WERI-Rb-1 (cell line): Measurements from ENCODE around the gene FIG4.

ENCODE experiments used
- DNase-seq: peaks from one replicate; pipeline ENCODE4 v3.0.0-alpha.2; 2020
- H3K27ac ChIP-seq: fragments of 250-450 bp; sonication (Bioruptor Pico); 2 replicates; pipeline ENCODE4 v1.5.1; 2020; ENCODE audit warnings: mild to moderate bottlenecking, moderate library complexity
- H3K27me3 ChIP-seq: fragments of 250-450 bp; sonication (Bioruptor Pico); 2 replicates; pipeline ENCODE4 v1.5.1; 2021; ENCODE audit warnings: mild to moderate bottlenecking, low read depth, moderate library complexity; ENCODE audit not compliant: insufficient read depth, severe bottlenecking
- H3K36me3 ChIP-seq: fragments of 250-450 bp; sonication (Bioruptor Pico); 2 replicates; pipeline ENCODE4 v1.5.1; 2020; ENCODE audit warnings: mild to moderate bottlenecking, moderate library complexity
- H3K4me3 ChIP-seq: 2 replicates; pipeline ENCODE4 v1.5.1; 2011; ENCODE audit warnings: low read depth, mild to moderate bottlenecking, control low read depth, low read length
- H3K9me3 ChIP-seq: fragments of 250-450 bp; sonication (Bioruptor Pico); 2 replicates; pipeline ENCODE4 v1.5.1; 2021; ENCODE audit warnings: mild to moderate bottlenecking, moderate library complexity; ENCODE audit not compliant: severe bottlenecking
- TF ChIP-seq, protein P1 (sequence below): IDR thresholded peaks from 2 replicates; pipeline ENCODE4 v1.5.1; 2011; ENCODE audit warnings: low read depth, mild to moderate bottlenecking, control low read depth, inconsistent platforms, low read length

Gene FIG4

GRCh38 chr6:109736273-109737025 is 45.4 kb downstream of the FIG4 start:
- no peak overlapping the region for H3K4me3 ChIP-seq

GRCh38 chr6:109738255-109738654 is 47.2 kb downstream of the FIG4 start:
- TF ChIP-seq, protein P1, sequence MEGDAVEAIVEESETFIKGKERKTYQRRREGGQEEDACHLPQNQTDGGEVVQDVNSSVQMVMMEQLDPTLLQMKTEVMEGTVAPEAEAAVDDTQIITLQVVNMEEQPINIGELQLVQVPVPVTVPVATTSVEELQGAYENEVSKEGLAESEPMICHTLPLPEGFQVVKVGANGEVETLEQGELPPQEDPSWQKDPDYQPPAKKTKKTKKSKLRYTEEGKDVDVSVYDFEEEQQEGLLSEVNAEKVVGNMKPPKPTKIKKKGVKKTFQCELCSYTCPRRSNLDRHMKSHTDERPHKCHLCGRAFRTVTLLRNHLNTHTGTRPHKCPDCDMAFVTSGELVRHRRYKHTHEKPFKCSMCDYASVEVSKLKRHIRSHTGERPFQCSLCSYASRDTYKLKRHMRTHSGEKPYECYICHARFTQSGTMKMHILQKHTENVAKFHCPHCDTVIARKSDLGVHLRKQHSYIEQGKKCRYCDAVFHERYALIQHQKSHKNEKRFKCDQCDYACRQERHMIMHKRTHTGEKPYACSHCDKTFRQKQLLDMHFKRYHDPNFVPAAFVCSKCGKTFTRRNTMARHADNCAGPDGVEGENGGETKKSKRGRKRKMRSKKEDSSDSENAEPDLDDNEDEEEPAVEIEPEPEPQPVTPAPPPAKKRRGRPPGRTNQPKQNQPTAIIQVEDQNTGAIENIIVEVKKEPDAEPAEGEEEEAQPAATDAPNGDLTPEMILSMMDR = no peak
- DNase-seq = no peak

More at GRCh38 chr6:109736273-109737025, 45.4 kb downstream of the FIG4 start:
- TF ChIP-seq, protein P1 = no peak
- H3K27ac ChIP-seq = no peak overlapping the region
- H3K9me3 ChIP-seq = no peaks in the 10 kb centered on the region
- no peak for DNase-seq
- no peaks in the 10 kb centered on the region; the same call in 1 of the 2 replicates for H3K36me3 ChIP-seq
- no peaks in the 10 kb centered on the region for H3K27me3 ChIP-seq

GRCh38 chr6:109738667-109739066 is 47.6 kb downstream of the FIG4 start:
- H3K27me3 ChIP-seq = no peaks in the 10 kb centered on the region
- DNase-seq = no peak
- no peak overlapping the region for H3K27ac ChIP-seq
- H3K36me3 ChIP-seq = no peaks in the 10 kb centered on the region; the same call in 1 of the 2 replicates
- H3K9me3 ChIP-seq = no peaks in the 10 kb centered on the region
- H3K4me3 ChIP-seq = no peak overlapping the region
- TF ChIP-seq, protein P1 = no peak

More at GRCh38 chr6:109738255-109738654, 47.2 kb downstream of the FIG4 start:
- no peak overlapping the region for H3K4me3 ChIP-seq
- no peaks in the 10 kb centered on the region; the same call in 1 of the 2 replicates for H3K36me3 ChIP-seq
- no peak overlapping the region for H3K27ac ChIP-seq
- H3K27me3 ChIP-seq = no peaks in the 10 kb centered on the region
- no peaks in the 10 kb centered on the region for H3K9me3 ChIP-seq

DNA sequence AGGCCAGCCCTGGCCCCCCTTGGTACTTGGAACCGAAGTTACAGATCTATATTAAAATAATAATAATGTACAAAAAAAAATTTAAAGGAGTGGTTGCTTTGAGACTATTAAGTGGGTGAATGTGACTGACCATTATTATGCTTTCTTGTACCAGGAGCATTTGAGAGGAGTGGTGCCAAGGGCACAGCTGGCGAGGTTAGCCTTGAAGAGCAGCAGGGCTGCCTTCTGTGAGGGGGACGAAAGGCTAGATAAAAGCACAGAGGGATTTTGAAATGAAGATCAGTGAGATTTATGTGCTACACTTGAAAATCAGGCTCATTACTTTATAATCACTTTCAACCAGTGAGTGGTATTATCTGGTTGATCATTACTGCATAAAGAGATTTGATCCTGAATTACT is 48.6 kb downstream of the FIG4 start:
- Histone ChIP-seq H3K36me3 (no peaks in the 10 kb centered on the region; the same call in 1 of the 2 replicates), H3K4me3 (no peak overlapping the region), H3K27ac (no peak overlapping the region), H3K9me3 (no peaks in the 10 kb centered on the region), H3K27me3 (no peaks in the 10 kb centered on the region)
- TF ChIP-seq, protein P1 = no peak
- DNase-seq = peak; percentile 10

DNA sequence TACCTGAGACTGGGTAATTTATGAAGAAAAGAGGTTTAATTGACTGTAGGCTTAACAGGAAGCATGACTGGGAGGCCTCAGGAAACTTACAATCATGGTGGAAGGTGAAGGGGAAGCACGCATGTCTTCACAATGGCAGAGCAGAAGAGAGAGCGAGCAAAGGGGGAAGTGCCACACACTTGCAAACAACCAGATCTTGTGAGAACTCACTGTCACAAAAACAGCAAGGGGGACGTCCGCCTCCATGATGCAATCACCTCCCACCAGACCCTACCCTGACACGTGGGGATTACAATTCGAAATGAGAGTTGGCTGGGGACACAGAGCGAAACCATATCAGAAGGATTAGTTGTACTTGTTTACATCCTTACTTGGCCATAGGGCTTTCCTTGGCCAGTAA is 49.7 kb downstream of the FIG4 start:
- peak; percentile 11 for DNase-seq
- no peaks in the 10 kb centered on the region for H3K9me3 ChIP-seq
- no peaks in the 10 kb centered on the region; the same call in 1 of the 2 replicates for H3K36me3 ChIP-seq
- H3K27me3 ChIP-seq = no peaks in the 10 kb centered on the region
- TF ChIP-seq, protein P1 = no peak
- no peak overlapping the region for H3K4me3 ChIP-seq
- H3K27ac ChIP-seq = no peak overlapping the region
